DND-41 (cell line): Measurements from ENCODE around the gene RICTOR.

Experiments
- ATAC-seq: fragments of 200-7000 bp; cut with Tn5 transposase; 3 replicates; pipeline ENCODE4 v1.9.1; 2021; ENCODE audit warnings: low read depth; ENCODE audit not compliant: insufficient read depth
- DNase-seq: peaks from one replicate; pipeline ENCODE4 v3.0.0-alpha.2; 2020
- H2AFZ ChIP-seq: 2 replicates; pipeline ENCODE4 v1.6.0; 2012; ENCODE audit warnings: low read depth, low read length
- H3K27ac ChIP-seq: 2 replicates; pipeline ENCODE4 v1.5.1; 2012; ENCODE audit warnings: low read length, inconsistent platforms
- H3K27me3 ChIP-seq: fragments of 200-600 bp; sonication (generic); 2 replicates; pipeline ENCODE4 v1.6.0; 2012; ENCODE audit warnings: low read length, mild to moderate bottlenecking, inconsistent platforms; ENCODE audit not compliant: insufficient read depth, poor library complexity
- H3K36me3 ChIP-seq: 2 replicates; pipeline ENCODE4 v1.5.1; 2012; ENCODE audit warnings: low read length, inconsistent platforms; ENCODE audit not compliant: insufficient read depth
- H3K4me1 ChIP-seq: 2 replicates; pipeline ENCODE4 v1.5.1; 2012; ENCODE audit warnings: mild to moderate bottlenecking, low read length; ENCODE audit not compliant: insufficient read depth
- H3K4me2 ChIP-seq: 2 replicates; pipeline ENCODE4 v1.6.0; 2012; ENCODE audit warnings: mild to moderate bottlenecking, moderate library complexity, low read length, inconsistent platforms; ENCODE audit not compliant: insufficient read depth
- H3K4me3 ChIP-seq, 2 experiments: fragments of 200-600 bp in 1 of 2; shearing (Covaris generic) in 1 of 2; 2 replicates each; pipeline ENCODE4 v1.5.1; 2012 to 2016; ENCODE audit warnings: inconsistent platforms in 2 of 2, low read length in 2 of 2, mild to moderate bottlenecking in 2 of 2, low read depth in 1 of 2, moderate library complexity in 1 of 2
- H3K79me2 ChIP-seq: 2 replicates; pipeline ENCODE4 v1.6.0; 2012; ENCODE audit warnings: low read length, inconsistent platforms; ENCODE audit not compliant: insufficient read depth
- H3K9ac ChIP-seq: 2 replicates; pipeline ENCODE4 v1.6.0; 2012; ENCODE audit warnings: low read depth, mild to moderate bottlenecking, inconsistent platforms, low read length, moderate library complexity
- H3K9me3 ChIP-seq: 2 replicates; pipeline ENCODE4 v1.5.1; 2012; ENCODE audit warnings: low read length, moderate library complexity, mild to moderate bottlenecking, inconsistent platforms; ENCODE audit not compliant: insufficient read depth, severe bottlenecking
- H4K20me1 ChIP-seq: 2 replicates; pipeline ENCODE4 v1.6.0; 2012; ENCODE audit warnings: low read length; ENCODE audit not compliant: insufficient read depth
- CTCF ChIP-seq: IDR thresholded peaks from 2 replicates; pipeline ENCODE4 v1.5.1; 2012; ENCODE audit warnings: borderline replicate concordance, low read length, moderate library complexity, mild to moderate bottlenecking; ENCODE audit not compliant: poor library complexity, severe bottlenecking; ENCODE audit errors: extremely low read depth
- EZH2 ChIP-seq: IDR thresholded peaks from 3 replicates; pipeline ENCODE4 v1.6.1; 2012; ENCODE audit warnings: borderline replicate concordance, low read depth, mild to moderate bottlenecking, moderate library complexity, low read length, inconsistent platforms; ENCODE audit not compliant: severe bottlenecking

Gene RICTOR

GRCh38 chr5:38929838-38930237, 144.4 kb downstream of the RICTOR start:
- no peak for ATAC-seq
- Histone ChIP-seq H3K79me2 (no peaks in the 10 kb centered on the region), H3K4me1 (no peaks in the 10 kb centered on the region), H3K27ac (no peak overlapping the region), H3K4me3 (no peak overlapping the region), H3K36me3 (no peaks in the 10 kb centered on the region), H3K9ac (no peak overlapping the region), H3K4me2 (no peak overlapping the region), H3K27me3 (no peaks in the 10 kb centered on the region), H2AFZ (no peak overlapping the region), H3K9me3 (no peaks in the 10 kb centered on the region), H4K20me1 (no peaks in the 10 kb centered on the region)
- no peak for DNase-seq
- TF ChIP-seq EZH2: no peak
- no peak for TF ChIP-seq CTCF

- Histone ChIP-seq H3K79me2 (no peaks in the 10 kb centered on the region), H3K36me3 (no peaks in the 10 kb centered on the region), H3K27me3 (peaks cover 4% of the 10 kb centered on the region), H3K4me1 (no peaks in the 10 kb centered on the region), H2AFZ (no peak overlapping the region), H3K27ac (no peak overlapping the region), H3K4me2 (no peak overlapping the region), H3K9me3 (no peaks in the 10 kb centered on the region), H4K20me1 (no peaks in the 10 kb centered on the region), H3K4me3 (no peak overlapping the region), H3K9ac (no peak overlapping the region)
- DNase-seq (no peak), ATAC-seq (no peak)
- TF ChIP-seq CTCF: no peak
- no peak for TF ChIP-seq EZH2
Observed at GRCh38 chr5:38927470-38927869, 146.7 kb downstream of the RICTOR start.

GRCh38 chr5:38926121-38926520, 148.1 kb downstream of the RICTOR start:
- Histone ChIP-seq H3K36me3 (no peaks in the 10 kb centered on the region), H2AFZ (no peak overlapping the region), H4K20me1 (no peaks in the 10 kb centered on the region), H3K27ac (no peak overlapping the region), H3K4me2 (no peak overlapping the region), H3K9ac (no peak overlapping the region), H3K27me3 (peaks cover 4% of the 10 kb centered on the region), H3K4me1 (no peaks in the 10 kb centered on the region), H3K9me3 (no peaks in the 10 kb centered on the region), H3K4me3 (no peak overlapping the region), H3K79me2 (no peaks in the 10 kb centered on the region)
- TF ChIP-seq EZH2: no peak
- no peak for TF ChIP-seq CTCF
- DNase-seq: no peak
- no peak for ATAC-seq
